Hepatocyte (in vitro differentiated cells): Measurements from ENCODE around the gene KHDRBS1. TPM values are rescaled to one million over a fixed set of nuclear protein-coding genes. Genes with fewer than 3 reads are reported as not detected.

Experiments used
- DNase-seq: peaks from one replicate; pipeline ENCODE4 v3.0.0-alpha.2; 2016; ENCODE audit warnings: low spot score
- H2AFZ ChIP-seq: fragments of 200-600 bp; sonication (generic); 2 replicates; pipeline ENCODE4 v1.6.0; 2016; ENCODE audit warnings: antibody characterized with exemption, mild to moderate bottlenecking
- H3K27ac ChIP-seq: fragments of 200-600 bp; sonication (generic); 2 replicates; pipeline ENCODE4 v1.5.1; 2016; ENCODE audit warnings: mild to moderate bottlenecking
- H3K27me3 ChIP-seq: fragments of 200-600 bp; sonication (generic); 2 replicates; pipeline ENCODE4 v1.6.1; 2016
- H3K36me3 ChIP-seq: fragments of 200-600 bp; sonication (generic); replicated peaks from 2 replicates; pipeline ENCODE4 v1.5.1; 2016; ENCODE audit warnings: low read depth; ENCODE audit not compliant: insufficient read depth
- H3K4me1 ChIP-seq: fragments of 200-600 bp; sonication (generic); 2 replicates; pipeline ENCODE4 v1.5.1; 2016; ENCODE audit warnings: mild to moderate bottlenecking, moderate library complexity; ENCODE audit not compliant: insufficient read depth
- H3K4me2 ChIP-seq: fragments of 200-600 bp; sonication (generic); 2 replicates; pipeline ENCODE4 v1.6.0; 2016
- H3K4me3 ChIP-seq: fragments of 200-600 bp; sonication (generic); 2 replicates; pipeline ENCODE4 v1.5.1; 2016; ENCODE audit warnings: mild to moderate bottlenecking
- H3K79me2 ChIP-seq: fragments of 200-600 bp; sonication (generic); 2 replicates; pipeline ENCODE4 v1.6.0; 2017; ENCODE audit warnings: mild to moderate bottlenecking
- H3K9me2 ChIP-seq: fragments of 200-600 bp; sonication (generic); replicated peaks from 2 replicates; pipeline ENCODE4 v1.6.0; 2017; ENCODE audit warnings: mild to moderate bottlenecking; ENCODE audit not compliant: insufficient read depth
- H3K9me3 ChIP-seq: fragments of 200-600 bp; sonication (generic); 2 replicates; pipeline ENCODE4 v1.5.1; 2016; ENCODE audit warnings: low read depth, mild to moderate bottlenecking
- H4K20me1 ChIP-seq: fragments of 200-600 bp; sonication (generic); 2 replicates; pipeline ENCODE4 v1.6.0; 2016; ENCODE audit warnings: mild to moderate bottlenecking; ENCODE audit not compliant: insufficient read depth, poor library complexity, severe bottlenecking
- CTCF ChIP-seq: fragments of 200-600 bp; sonication (generic); IDR thresholded peaks from 2 replicates; pipeline ENCODE4 v1.5.1; 2016; ENCODE audit warnings: antibody characterized with exemption, mild to moderate bottlenecking; ENCODE audit not compliant: poor library complexity
- EZH2 ChIP-seq: fragments of 200-600 bp; sonication (generic); IDR thresholded peaks from 2 replicates; pipeline ENCODE4 v1.6.1; 2016; ENCODE audit warnings: antibody characterized with exemption, mild to moderate bottlenecking, borderline replicate concordance
- EZH2phosphoT487 ChIP-seq: fragments of 200-600 bp; sonication (generic); IDR thresholded peaks from one replicate; pipeline ENCODE4 v1.6.1; 2018; ENCODE audit warnings: antibody characterized with exemption, mild to moderate bottlenecking, low read depth, moderate library complexity; ENCODE audit not compliant: unreplicated experiment, severe bottlenecking
- WGBS: methylation state at CpG from one replicate; pipeline ENCODE4 v1.1.6; 2016; ENCODE audit warnings: low lambda C conversion rate; ENCODE audit errors: missing lambda C conversion rate; 5-methylcytosine and 5-hydroxymethylcytosine counted together
- polyA plus RNA-seq: library from polyadenylated mRNA; unstranded; fragments of >200 nt; fragmentation: Nextera tagmentation; extraction: Ambion mirVana; gene quantifications from 2 replicates; pipeline ENCODE4 v1.2.1, GENCODE V29; 2016
- total RNA-seq: library from RNA; depleted of rRNA; stranded (reverse); fragments of >200 nt; gene quantifications from 2 replicates; pipeline ENCODE4 v1.2.3, GENCODE V29; 2014

KHDRBS1 gene
- total and polyA plus RNA-seq, 2 experiments from 2014 or later, result 81.9 to 98.7 TPM

GRCh38 chr1:32023351-32023750 is 9.7 kb downstream of the KHDRBS1 start:
- Histone ChIP-seq H3K36me3 (peaks cover 4% of the 10 kb centered on the region), H3K4me1 (no peaks in the 10 kb centered on the region), H3K4me3 (no peak overlapping the region), H3K9me3 (no peaks in the 10 kb centered on the region), H4K20me1 (peaks cover 99% of the 10 kb centered on the region), H2AFZ (no peak overlapping the region), H3K27me3 (no peaks in the 10 kb centered on the region), H3K79me2 (peaks cover 100% of the 10 kb centered on the region), H3K9me2 (no peaks in the 10 kb centered on the region), H3K27ac (no peak overlapping the region), H3K4me2 (no peak overlapping the region)
- WGBS, result 86% methylated on average over 3 of the region's 3 CpGs
- DNase-seq, result no peak
- TF ChIP-seq CTCF (no peak), EZH2 (no peak), EZH2phosphoT487 (no peak)

- no peak overlapping the region for H3K4me2 ChIP-seq
- peaks cover 4% of the 10 kb centered on the region for H3K36me3 ChIP-seq
- H4K20me1 ChIP-seq, result peaks cover 99% of the 10 kb centered on the region
- no peaks in the 10 kb centered on the region for H3K4me1 ChIP-seq
- no peaks in the 10 kb centered on the region for H3K9me3 ChIP-seq
- no peak overlapping the region for H3K27ac ChIP-seq
- no peak overlapping the region for H3K4me3 ChIP-seq
- WGBS, result 98% methylated on average over 5 of the region's 6 CpGs
- DNase-seq, result no peak
- no peaks in the 10 kb centered on the region for H3K9me2 ChIP-seq
- TF ChIP-seq CTCF (no peak), EZH2 (no peak), EZH2phosphoT487 (no peak)
- peaks cover 100% of the 10 kb centered on the region for H3K79me2 ChIP-seq
- no peaks in the 10 kb centered on the region for H3K27me3 ChIP-seq
- no peak overlapping the region for H2AFZ ChIP-seq
Measured at GRCh38 chr1:32025515-32025914, 11.8 kb downstream of the KHDRBS1 start.

GRCh38 chr1:32028746-32029145 is 15.1 kb downstream of the KHDRBS1 start:
- no peak overlapping the region for H3K27ac ChIP-seq
- no peak overlapping the region for H3K4me3 ChIP-seq
- H4K20me1 ChIP-seq, result peaks cover 100% of the 10 kb centered on the region
- H3K27me3 ChIP-seq, result no peaks in the 10 kb centered on the region
- no peaks in the 10 kb centered on the region for H3K36me3 ChIP-seq
- H3K9me3 ChIP-seq, result no peaks in the 10 kb centered on the region
- H3K79me2 ChIP-seq, result peaks cover 98% of the 10 kb centered on the region
- 95% methylated on average over 3 of the region's 3 CpGs for WGBS
- H2AFZ ChIP-seq, result no peak overlapping the region
- H3K4me1 ChIP-seq, result peaks cover 21% of the 10 kb centered on the region
- H3K4me2 ChIP-seq, result no peak overlapping the region
- TF ChIP-seq EZH2phosphoT487 (no peak), CTCF (no peak), EZH2 (no peak)
- no peaks in the 10 kb centered on the region for H3K9me2 ChIP-seq
- no peak for DNase-seq
